Ascending aorta (tissue), 2 donors: ENCODE measurements around the gene COMMD2. TPM values are rescaled to one million over a fixed set of nuclear protein-coding genes. Genes with fewer than 3 reads are reported as not detected.
A peak's percentile ranks its signal among the peaks of the same experiment; 100 is the strongest.

Experiments
- DNase-seq, 2 donors: peaks; one replicate each; pipeline ENCODE4 v3.0.0-alpha.2; 2019; ENCODE audit warnings: low spot score in 2 of 2
- H3K27ac ChIP-seq, 2 donors: fragments of 200-600 bp; sonication (generic); one replicate each; pipeline ENCODE4 v1.5.1; 2016 to 2017; ENCODE audit warnings: mild to moderate bottlenecking in 1 of 2
- H3K27me3 ChIP-seq: fragments of 200-600 bp; sonication (generic); one replicate; pipeline ENCODE4 v1.5.1; 2017
- H3K36me3 ChIP-seq, 2 donors: fragments of 200-600 bp; sonication (generic); one replicate each; pipeline ENCODE4 v1.5.1; 2016
- H3K4me1 ChIP-seq, 2 donors: fragments of 200-600 bp; sonication (generic); one replicate each; pipeline ENCODE4 v1.5.1; 2016 to 2017; ENCODE audit warnings: mild to moderate bottlenecking in 1 of 2
- H3K4me3 ChIP-seq, 2 donors: fragments of 200-600 bp; sonication (generic); one replicate each; pipeline ENCODE4 v1.5.1; 2016 to 2017; ENCODE audit warnings: mild to moderate bottlenecking in 1 of 2
- H3K9me3 ChIP-seq, 2 donors: fragments of 200-600 bp; sonication (generic); one replicate each; pipeline ENCODE4 v1.5.1; 2016
- intact Hi-C: fragments of 100-400 bp; cut with DNase I; formaldehyde crosslinking; loops from one replicate; pipeline ENCODE4 v1.15.1; 2023
- total RNA-seq: library from RNA; depleted of rRNA; stranded (reverse); fragments of >200 nt; gene quantifications from one replicate; pipeline ENCODE4 v1.1.0, GENCODE V29; 2016
- TF ChIP-seq, protein P1 (sequence below), 3 experiments: fragments of 200-600 bp in 2 of 3; fragments of 450-650 bp in 1 of 3; sonication (generic) in 2 of 3; IDR thresholded peaks; one replicate each; pipeline ENCODE4 v1.5.1; 2016 to 2019; ENCODE audit warnings: antibody characterized with exemption in 3 of 3, mild to moderate bottlenecking in 1 of 3, moderate library complexity in 1 of 3

Gene COMMD2
- total RNA-seq, result 39.6 TPM

DNA sequence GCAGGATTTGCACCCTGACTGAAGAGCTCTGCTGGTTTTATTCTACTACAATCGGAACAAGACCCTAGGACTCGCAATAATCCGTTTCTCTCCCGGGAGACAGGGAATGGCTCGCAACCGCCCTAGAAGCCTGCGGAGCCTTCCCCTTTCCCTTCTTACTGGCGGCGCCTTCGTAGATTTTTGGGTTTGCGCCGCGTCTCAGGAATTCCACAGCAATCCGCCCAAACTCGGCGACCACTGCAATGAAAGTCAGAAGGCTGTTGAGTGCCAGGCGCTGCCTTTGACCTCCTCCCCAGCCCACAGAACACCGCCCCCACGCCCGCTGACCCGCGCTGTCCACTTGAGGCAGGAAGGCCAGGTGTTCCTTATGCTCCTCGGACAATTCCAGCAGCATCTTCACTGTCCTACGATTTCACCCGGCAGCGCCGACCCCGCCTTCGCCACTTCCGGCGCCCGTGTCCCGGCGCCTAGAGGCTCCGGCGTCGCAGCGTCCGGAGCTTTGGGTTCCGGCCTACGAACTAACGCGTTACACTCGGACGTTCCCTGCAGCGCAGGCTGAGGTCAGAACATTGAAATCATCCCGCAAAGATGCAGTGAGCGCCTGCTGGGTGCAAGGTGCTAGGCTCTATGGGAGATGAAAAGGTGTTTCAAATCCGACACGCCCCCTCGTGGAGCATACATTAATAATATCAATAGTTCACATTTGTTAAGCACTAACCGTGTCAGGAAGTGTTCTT lies at the start of gene COMMD2:
Gene COMMD2, minus strand, starts transcription at position 439 of the 737 bp plus-strand sequence. Its CDS starts 45 bp downstream, at position 394.
- Histone ChIP-seq H3K27ac (peak within 1 kb of the TSS; percentile 67 to 73), H3K27me3 (no peaks in the 10 kb centered on the region), H3K9me3 (no peaks in the 10 kb centered on the region), H3K36me3 (peaks cover 19 to 32% of the 10 kb centered on the region in 2 donors), H3K4me1 (peaks cover 4 to 5% of the 10 kb centered on the region in 2 donors), H3K4me3 (peak within 1 kb of the TSS; percentile 67 to 82)
- TF ChIP-seq, protein P1, sequence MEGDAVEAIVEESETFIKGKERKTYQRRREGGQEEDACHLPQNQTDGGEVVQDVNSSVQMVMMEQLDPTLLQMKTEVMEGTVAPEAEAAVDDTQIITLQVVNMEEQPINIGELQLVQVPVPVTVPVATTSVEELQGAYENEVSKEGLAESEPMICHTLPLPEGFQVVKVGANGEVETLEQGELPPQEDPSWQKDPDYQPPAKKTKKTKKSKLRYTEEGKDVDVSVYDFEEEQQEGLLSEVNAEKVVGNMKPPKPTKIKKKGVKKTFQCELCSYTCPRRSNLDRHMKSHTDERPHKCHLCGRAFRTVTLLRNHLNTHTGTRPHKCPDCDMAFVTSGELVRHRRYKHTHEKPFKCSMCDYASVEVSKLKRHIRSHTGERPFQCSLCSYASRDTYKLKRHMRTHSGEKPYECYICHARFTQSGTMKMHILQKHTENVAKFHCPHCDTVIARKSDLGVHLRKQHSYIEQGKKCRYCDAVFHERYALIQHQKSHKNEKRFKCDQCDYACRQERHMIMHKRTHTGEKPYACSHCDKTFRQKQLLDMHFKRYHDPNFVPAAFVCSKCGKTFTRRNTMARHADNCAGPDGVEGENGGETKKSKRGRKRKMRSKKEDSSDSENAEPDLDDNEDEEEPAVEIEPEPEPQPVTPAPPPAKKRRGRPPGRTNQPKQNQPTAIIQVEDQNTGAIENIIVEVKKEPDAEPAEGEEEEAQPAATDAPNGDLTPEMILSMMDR (IDR thresholded peaks at IDR 0.05), result peak in 1 of 3 experiments; percentile 36
- peak; percentile 14 to 82 for DNase-seq
- intact Hi-C loops, result loop anchor here (1.0 kb wide), 1 partner anchor 61 kb away; the partner anchor contains the start of gene RNF13

DNA sequence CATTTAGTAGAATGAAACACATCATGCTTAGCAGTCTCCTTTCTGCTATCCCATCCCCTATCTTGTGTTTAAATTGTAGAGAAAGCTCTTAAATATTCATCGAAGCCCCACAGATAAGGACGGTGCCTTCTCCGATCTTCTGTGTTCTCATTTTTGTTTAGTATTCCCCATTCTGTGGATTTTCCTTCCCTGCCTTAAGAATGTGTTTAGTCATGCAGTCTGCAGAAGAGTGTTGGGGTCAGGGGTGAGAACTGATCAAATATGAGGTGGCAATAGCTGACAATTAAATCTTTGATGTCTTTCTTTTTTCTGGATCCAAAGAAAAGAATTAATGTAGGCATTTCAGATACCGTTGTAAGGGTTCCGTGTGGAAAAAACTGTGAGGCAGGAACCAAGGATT lies 49.4 kb upstream of the COMMD2 start:
- Histone ChIP-seq H3K9me3 (no peaks in the 10 kb centered on the region), H3K4me1 (peaks cover 0 to 6% of the 10 kb centered on the region in 2 donors), H3K4me3 (no peak overlapping the region), H3K36me3 (no peaks in the 10 kb centered on the region), H3K27me3 (no peaks in the 10 kb centered on the region), H3K27ac (no peak overlapping the region)
- TF ChIP-seq, protein P1 (IDR thresholded peaks at IDR 0.05), result no peak
- no peak for DNase-seq
- intact Hi-C loops, result no loop called here

DNA sequence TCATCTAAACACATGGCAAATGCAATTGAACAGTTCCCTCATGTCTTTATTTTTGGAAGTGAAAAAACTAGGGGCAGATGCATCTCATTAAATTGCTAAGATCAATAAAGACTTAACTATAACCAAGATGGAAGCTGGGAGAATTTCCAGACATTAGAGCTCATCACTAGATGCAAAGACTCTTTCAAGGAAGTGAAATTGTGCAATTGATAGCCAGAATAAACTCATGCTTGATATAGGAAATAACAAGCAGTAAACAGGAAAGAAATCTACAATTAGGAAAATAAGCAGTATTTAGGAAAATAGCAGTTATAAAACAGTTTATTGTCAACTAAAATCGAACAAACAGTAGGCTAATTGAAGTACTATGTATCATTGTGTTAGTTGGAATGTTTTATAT lies 48.9 kb upstream of the COMMD2 start:
- no peaks in the 10 kb centered on the region for H3K27me3 ChIP-seq
- H3K4me1 ChIP-seq, result peaks cover 0 to 6% of the 10 kb centered on the region in 2 donors
- no peak for DNase-seq
- TF ChIP-seq, protein P1 (IDR thresholded peaks at IDR 0.05), result no peak
- H3K36me3 ChIP-seq, result no peaks in the 10 kb centered on the region
- H3K27ac ChIP-seq, result no peak overlapping the region
- H3K4me3 ChIP-seq, result no peak overlapping the region
- intact Hi-C loops, result no loop called here
- H3K9me3 ChIP-seq, result no peaks in the 10 kb centered on the region

DNA sequence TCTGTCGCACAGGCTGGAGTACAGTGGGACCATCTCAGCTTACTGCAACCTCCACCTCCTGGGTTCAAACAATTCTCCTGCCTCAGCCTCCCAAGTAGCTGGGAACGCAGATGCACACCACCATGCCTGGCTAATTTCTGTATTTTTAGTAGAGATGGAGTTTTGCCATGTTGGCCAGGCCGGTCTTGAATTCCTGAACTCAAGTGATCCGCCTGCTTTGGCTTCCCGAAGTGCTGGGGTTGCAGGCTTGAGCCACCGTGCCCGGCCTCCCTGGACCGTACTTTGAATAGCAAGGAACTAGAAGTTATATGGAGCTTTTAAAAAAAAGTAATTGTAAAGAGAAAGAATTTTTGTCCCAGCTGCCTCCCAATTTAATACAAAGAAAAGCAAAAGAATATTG lies 48.4 kb upstream of the COMMD2 start:
- Histone ChIP-seq H3K27ac (no peak overlapping the region), H3K36me3 (no peaks in the 10 kb centered on the region), H3K27me3 (no peaks in the 10 kb centered on the region), H3K4me1 (peaks cover 0 to 6% of the 10 kb centered on the region in 2 donors), H3K9me3 (no peaks in the 10 kb centered on the region), H3K4me3 (no peak overlapping the region)
- DNase-seq, result no peak
- intact Hi-C loops, result no loop called here
- TF ChIP-seq, protein P1 (IDR thresholded peaks at IDR 0.05), result no peak

DNA sequence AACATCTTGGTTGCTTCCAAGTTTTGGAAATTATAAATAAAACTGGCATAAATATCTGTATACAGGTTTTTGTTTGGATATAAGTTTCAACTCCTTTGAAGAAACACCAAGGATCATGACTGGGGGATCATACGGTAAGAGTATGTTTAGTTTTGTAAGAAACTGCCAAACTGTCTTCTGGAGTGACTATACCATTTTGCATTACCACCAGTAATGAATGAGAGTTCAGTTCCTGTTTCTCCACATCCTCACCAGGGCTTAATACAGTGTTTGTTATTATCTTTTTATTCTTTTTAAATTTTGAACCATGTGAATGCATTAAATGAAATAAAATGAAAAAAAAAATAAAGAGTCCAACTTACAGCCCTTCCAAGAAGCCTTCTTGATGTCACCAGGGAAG lies 43.7 kb upstream of the COMMD2 start:
- TF ChIP-seq, protein P1 (IDR thresholded peaks at IDR 0.05), result no peak
- no peak overlapping the region for H3K27ac ChIP-seq
- no peak overlapping the region for H3K4me3 ChIP-seq
- DNase-seq, result no peak
- H3K36me3 ChIP-seq, result no peaks in the 10 kb centered on the region
- no peaks in the 10 kb centered on the region for H3K9me3 ChIP-seq
- peaks cover 0 to 5% of the 10 kb centered on the region in 2 donors for H3K4me1 ChIP-seq
- intact Hi-C loops, result no loop called here
- H3K27me3 ChIP-seq, result no peaks in the 10 kb centered on the region
